ENCODE results near the gene MRPS14. TPM values are rescaled to one million over a fixed set of nuclear protein-coding genes. Genes with fewer than 3 reads are reported as not detected.
A peak's percentile ranks its signal among the peaks of the same experiment; 100 is the strongest.

The MRPS14 gene
- total and polyA plus RNA-seq, 2 of the 4 experiments (the other 2 are of a cell fraction) = 22.0 to 23.1 TPM

GRCh38 chr1:175005085-175005783 is 18.0 kb downstream of the MRPS14 start:
- Histone ChIP-seq H3K4me1 (ENCODE audit: control insufficient read depth, insufficient read depth, low read length) (no peaks in the 10 kb centered on the region; the same call in 1 of the 2 replicates), H3K56ac (ENCODE audit: extremely low read depth, insufficient read depth, low read length) (no peak overlapping the region), H2AK5ac (ENCODE audit: low read depth, low read length) (no peak overlapping the region), H3K18ac (ENCODE audit: low read depth, low read length) (no peak overlapping the region), H2AK9ac (replicated peaks; ENCODE audit: low read depth, low read length, poor library complexity) (no peak overlapping the region), H3K14ac (replicated peaks; ENCODE audit: low read depth, low read length) (no peak overlapping the region), H2BK5ac (ENCODE audit: low read depth, low read length, poor library complexity, severe bottlenecking) (no peak overlapping the region), H4K8ac (ENCODE audit: low read depth in 2 of 2, low read length in 2 of 2) (peak overlapping the region; percentile 37 to 45; a peak in 1 of 4 replicates), H2AFZ (replicated peaks; ENCODE audit: low read length, poor library complexity) (no peak overlapping the region), H2BK20ac (ENCODE audit: low read depth, low read length) (no peak overlapping the region), H3K4me3 (ENCODE audit: insufficient read depth, low read depth, low read length) (no peak overlapping the region), H4K91ac (ENCODE audit: insufficient read depth, low read depth, low read length) (no peak overlapping the region), H3K9me1 (ENCODE audit: insufficient read depth, low read length) (no peaks in the 10 kb centered on the region), H3K4me2 (ENCODE audit: low read depth, low read length) (no peak overlapping the region), H3K4ac (ENCODE audit: low read depth, low read length) (no peak overlapping the region), H2BK120ac (ENCODE audit: low read depth, low read length) (no peak overlapping the region), H4K20me1 (ENCODE audit: insufficient read depth, low read length) (0 out of 2 replicates have a peak, but pooled peaks cover 6% of the 10 kb centered on the region), H3K79me1 (ENCODE audit: low read depth in 1 of 2, low read length in 2 of 2) (peaks cover 15 to 27% of the 10 kb centered on the region in 2 experiments), H3K9me3 (ENCODE audit: control insufficient read depth, insufficient read depth, low read length) (no peaks in the 10 kb centered on the region), H3K27me3 (ENCODE audit: control insufficient read depth, insufficient read depth, low read length) (no peaks in the 10 kb centered on the region), H3K27ac (ENCODE audit: insufficient read depth, low read length) (no peak overlapping the region), H4K5ac (ENCODE audit: low read depth, low read length) (no peak overlapping the region), H3K9ac (ENCODE audit: low read depth, low read length) (no peak overlapping the region), H3K36me3 (ENCODE audit: control insufficient read depth, insufficient read depth, low read length) (peaks cover 12% of the 10 kb centered on the region), H2BK15ac (ENCODE audit: low read depth, low read length) (no peak overlapping the region), H3K23ac (ENCODE audit: low read depth, low read length) (no peak overlapping the region)
- dilution Hi-C loops (cut with HindIII; ENCODE audit: low sequenced_read_pairs, unreplicated experiment) (no loop called here), intact Hi-C loops (cut with micrococcal nuclease) (no loop called here), in situ Hi-C loops (cut with MboI; ENCODE audit: low sequenced_read_pairs) (no loop called here)
- ChIA-PET POLR2A (ENCODE audit: unreplicated experiment) (no interaction called here), CTCF (no interaction called here)
- DNase-seq (peak; percentile 39), ATAC-seq (ENCODE audit: low read depth) (no peak)
- BruUV-seq (replicated peaks) = no TSS peak
- WGBS, 2 experiments (ENCODE audit: extremely low coverage in 2 of 2, insufficient read length in 1 of 2) = 89 to 100% methylated on average over 1 to 4 of the region's 8 CpGs
- no peak for TF ChIP-seq SMC3 (IDR thresholded peaks at IDR 0.05; ENCODE audit: low read depth, low read length)
- TF ChIP-seq RAD21 (IDR thresholded peaks at IDR 0.05; ENCODE audit: low read length) = no peak
- TF ChIP-seq, protein P1, sequence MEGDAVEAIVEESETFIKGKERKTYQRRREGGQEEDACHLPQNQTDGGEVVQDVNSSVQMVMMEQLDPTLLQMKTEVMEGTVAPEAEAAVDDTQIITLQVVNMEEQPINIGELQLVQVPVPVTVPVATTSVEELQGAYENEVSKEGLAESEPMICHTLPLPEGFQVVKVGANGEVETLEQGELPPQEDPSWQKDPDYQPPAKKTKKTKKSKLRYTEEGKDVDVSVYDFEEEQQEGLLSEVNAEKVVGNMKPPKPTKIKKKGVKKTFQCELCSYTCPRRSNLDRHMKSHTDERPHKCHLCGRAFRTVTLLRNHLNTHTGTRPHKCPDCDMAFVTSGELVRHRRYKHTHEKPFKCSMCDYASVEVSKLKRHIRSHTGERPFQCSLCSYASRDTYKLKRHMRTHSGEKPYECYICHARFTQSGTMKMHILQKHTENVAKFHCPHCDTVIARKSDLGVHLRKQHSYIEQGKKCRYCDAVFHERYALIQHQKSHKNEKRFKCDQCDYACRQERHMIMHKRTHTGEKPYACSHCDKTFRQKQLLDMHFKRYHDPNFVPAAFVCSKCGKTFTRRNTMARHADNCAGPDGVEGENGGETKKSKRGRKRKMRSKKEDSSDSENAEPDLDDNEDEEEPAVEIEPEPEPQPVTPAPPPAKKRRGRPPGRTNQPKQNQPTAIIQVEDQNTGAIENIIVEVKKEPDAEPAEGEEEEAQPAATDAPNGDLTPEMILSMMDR (conservative IDR thresholded peaks at IDR 0.05; ENCODE audit: low read depth, low read length) = no peak
- TF ChIP-seq MAZ (IDR thresholded peaks at IDR 0.05; ENCODE audit: borderline replicate concordance, low read depth, low read length) = no peak
- TF ChIP-seq, protein P2, sequence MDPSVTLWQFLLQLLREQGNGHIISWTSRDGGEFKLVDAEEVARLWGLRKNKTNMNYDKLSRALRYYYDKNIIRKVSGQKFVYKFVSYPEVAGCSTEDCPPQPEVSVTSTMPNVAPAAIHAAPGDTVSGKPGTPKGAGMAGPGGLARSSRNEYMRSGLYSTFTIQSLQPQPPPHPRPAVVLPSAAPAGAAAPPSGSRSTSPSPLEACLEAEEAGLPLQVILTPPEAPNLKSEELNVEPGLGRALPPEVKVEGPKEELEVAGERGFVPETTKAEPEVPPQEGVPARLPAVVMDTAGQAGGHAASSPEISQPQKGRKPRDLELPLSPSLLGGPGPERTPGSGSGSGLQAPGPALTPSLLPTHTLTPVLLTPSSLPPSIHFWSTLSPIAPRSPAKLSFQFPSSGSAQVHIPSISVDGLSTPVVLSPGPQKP (IDR thresholded peaks at IDR 0.05; ENCODE audit: borderline replicate concordance, low read depth, low read length) = no peak
- TF ChIP-seq FOS (IDR thresholded peaks at IDR 0.05; ENCODE audit: low read depth, low read length) = no peak
- TF ChIP-seq MAFK (IDR thresholded peaks at IDR 0.05; ENCODE audit: low read depth, low read length) = no peak
- TF ChIP-seq MXI1 (IDR thresholded peaks at IDR 0.05; ENCODE audit: borderline replicate concordance, low read depth, low read length) = no peak
- no peak for TF ChIP-seq POLR2A (IDR thresholded peaks at IDR 0.05; ENCODE audit: low read depth, low read length)
- no peak for TF ChIP-seq RFX5 (IDR thresholded peaks at IDR 0.05; ENCODE audit: low read depth, low read length)
- TF ChIP-seq RCOR1 (IDR thresholded peaks at IDR 0.05; ENCODE audit: insufficient replicate concordance, low read length) = no peak

Data from IMR-90 (cell line).